GM12865 (cell line): Measurements from ENCODE around the gene FOXE1.

Experiments used
- DNase-seq: peaks from one replicate; pipeline ENCODE4 v3.0.0; 2010; ENCODE audit warnings: low read depth
- H3K4me3 ChIP-seq: 2 replicates; pipeline ENCODE4 v1.5.1; 2011; ENCODE audit warnings: mild to moderate bottlenecking, low read depth, low read length, control low read depth
- TF ChIP-seq, protein P1 (sequence below): IDR thresholded peaks from 2 replicates; pipeline ENCODE4 v1.5.1; 2011; ENCODE audit warnings: low read length, control low read depth, low read depth, inconsistent platforms; ENCODE audit not compliant: insufficient read depth; ENCODE audit errors: missing control alignments

The FOXE1 gene

DNA sequence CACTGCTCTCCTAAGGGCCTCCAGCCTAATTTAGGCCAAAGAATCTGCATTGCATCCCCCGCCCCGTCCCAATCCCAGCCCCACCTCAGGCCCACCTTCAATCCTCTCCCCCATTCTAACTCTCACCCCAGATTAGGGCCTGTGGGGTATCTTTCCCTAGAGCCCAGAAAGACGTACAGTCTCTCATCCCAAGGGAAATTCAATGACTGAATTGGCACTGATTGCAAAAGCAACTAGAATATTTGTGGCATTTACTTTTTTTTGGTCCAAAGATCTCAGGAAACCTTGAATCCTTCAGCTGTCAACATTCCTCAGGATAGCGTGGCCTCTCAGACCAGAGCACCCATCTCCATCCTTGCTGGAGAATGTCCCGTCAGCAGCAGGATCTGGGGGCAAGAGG is 38.7 kb downstream of the FOXE1 start:
- TF ChIP-seq, protein P1, sequence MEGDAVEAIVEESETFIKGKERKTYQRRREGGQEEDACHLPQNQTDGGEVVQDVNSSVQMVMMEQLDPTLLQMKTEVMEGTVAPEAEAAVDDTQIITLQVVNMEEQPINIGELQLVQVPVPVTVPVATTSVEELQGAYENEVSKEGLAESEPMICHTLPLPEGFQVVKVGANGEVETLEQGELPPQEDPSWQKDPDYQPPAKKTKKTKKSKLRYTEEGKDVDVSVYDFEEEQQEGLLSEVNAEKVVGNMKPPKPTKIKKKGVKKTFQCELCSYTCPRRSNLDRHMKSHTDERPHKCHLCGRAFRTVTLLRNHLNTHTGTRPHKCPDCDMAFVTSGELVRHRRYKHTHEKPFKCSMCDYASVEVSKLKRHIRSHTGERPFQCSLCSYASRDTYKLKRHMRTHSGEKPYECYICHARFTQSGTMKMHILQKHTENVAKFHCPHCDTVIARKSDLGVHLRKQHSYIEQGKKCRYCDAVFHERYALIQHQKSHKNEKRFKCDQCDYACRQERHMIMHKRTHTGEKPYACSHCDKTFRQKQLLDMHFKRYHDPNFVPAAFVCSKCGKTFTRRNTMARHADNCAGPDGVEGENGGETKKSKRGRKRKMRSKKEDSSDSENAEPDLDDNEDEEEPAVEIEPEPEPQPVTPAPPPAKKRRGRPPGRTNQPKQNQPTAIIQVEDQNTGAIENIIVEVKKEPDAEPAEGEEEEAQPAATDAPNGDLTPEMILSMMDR, result no peak
- no peak overlapping the region for H3K4me3 ChIP-seq
- no peak for DNase-seq

GRCh38 chr9:97892421-97892820 is 39.4 kb downstream of the FOXE1 start:
- no peak overlapping the region for H3K4me3 ChIP-seq
- no peak for DNase-seq
- TF ChIP-seq, protein P1, result no peak

DNA sequence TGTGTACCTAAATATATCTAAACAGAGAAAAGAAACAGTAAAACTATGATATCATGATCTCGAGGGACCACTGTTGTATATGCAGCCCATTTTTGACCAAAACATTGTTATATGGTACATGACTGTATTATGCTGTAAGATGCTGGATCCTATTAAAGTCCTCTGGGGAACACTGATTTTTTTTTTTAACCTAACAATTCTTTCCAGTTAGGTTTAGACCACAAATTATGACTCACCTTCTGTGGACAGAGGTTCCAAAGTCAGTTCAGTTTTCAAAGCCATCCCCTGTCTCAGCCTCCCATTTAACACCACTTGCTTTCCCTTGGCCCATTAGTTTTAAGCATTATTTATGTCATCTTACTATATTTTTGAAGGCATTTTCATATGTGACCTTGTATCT is 42.2 kb downstream of the FOXE1 start:
- no peak for DNase-seq
- no peak overlapping the region for H3K4me3 ChIP-seq
- TF ChIP-seq, protein P1, result no peak

- TF ChIP-seq, protein P1, result peak; percentile 22
- H3K4me3 ChIP-seq, result no peak overlapping the region
- DNase-seq, result peak; percentile 20
Observed at GRCh38 chr9:97895695-97896332, 42.8 kb downstream of the FOXE1 start.

DNA sequence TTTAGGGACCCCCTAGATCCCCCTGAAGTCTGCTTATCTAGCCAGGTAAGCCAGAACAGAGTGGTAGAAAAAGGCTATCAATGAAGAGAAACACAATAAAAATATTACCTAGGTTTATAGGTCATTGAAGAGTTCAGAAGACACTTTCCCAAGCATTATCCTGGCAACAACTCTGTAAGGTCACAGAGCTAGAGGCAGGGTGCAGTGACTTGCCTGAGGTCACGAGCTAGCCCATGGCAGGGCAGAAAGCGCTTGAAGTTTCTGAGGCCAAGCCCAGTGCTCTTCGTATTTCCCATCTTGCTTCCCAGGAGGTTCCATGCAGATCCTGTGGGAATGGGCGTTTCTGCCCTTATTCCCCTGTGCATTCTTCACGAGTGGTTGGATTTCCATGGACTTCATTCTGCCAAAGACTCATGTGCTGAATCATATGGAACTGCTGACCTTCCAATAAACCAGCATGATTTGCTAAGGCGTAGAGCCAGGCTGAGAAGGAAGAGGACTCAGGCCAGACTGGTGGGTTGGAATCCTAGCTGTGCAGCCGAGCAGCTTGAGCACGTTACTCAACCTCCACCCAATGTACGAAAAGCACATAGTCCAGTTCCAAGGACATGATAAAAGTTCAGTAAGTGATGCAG is 47.2 kb downstream of the FOXE1 start:
- DNase-seq, result no peak
- TF ChIP-seq, protein P1, result no peak
- no peak overlapping the region for H3K4me3 ChIP-seq

DNA sequence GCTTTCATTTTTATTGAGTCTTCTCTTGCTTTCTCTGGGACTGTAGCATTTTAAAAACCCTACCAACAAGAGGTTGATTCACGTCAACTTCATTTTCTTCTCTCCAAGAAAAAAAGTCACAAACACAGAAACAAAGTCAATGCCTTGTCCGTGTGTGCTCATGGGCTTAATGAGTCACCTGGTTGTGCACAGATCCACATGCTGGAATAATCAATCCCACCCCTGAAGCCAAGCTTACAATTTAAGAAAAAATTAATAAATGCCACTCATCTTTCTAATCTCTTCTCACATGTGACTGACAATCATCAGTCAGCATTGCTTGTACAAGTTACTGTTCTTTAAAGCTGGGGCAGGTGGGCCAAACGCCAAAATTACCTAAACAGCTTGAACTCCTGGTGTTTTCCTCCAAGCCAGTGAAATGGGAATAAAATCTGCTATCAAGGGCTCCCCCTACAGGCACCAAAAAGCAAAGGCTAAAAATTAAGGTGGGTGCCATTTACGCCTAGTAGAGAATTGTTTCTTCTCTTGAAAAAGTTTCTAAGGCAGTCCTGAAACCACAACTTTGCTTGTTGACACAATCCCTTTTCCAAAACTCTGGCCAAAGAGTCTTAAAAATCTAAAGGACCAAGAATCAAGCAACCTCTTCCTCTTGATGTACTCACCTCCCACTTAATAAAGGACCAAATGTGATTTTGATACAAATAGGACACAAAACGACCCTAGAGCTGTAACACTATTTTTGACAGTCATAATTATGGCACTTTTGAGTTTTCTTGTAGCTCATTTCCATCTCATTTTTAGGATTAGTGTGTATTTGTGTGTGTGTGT is 47.9 kb downstream of the FOXE1 start:
- peak; percentile 34 for DNase-seq
- H3K4me3 ChIP-seq, result no peak overlapping the region
- TF ChIP-seq, protein P1, result peak; percentile 73
